Prostate gland (tissue), 2 donors: ENCODE data around the gene MEMO1.

Experiments
- POLR2A ChIP-seq: fragments of 450-650 bp; IDR thresholded peaks from one replicate; pipeline ENCODE4 v1.6.1; 2016; ENCODE audit warnings: antibody characterized with exemption, mild to moderate bottlenecking
- POLR2AphosphoS5 ChIP-seq: sonication (generic); formaldehyde crosslinking; IDR thresholded peaks from one replicate; pipeline ENCODE4 v1.6.1; 2017; ENCODE audit warnings: antibody characterized with exemption
- TF ChIP-seq, protein P1 (sequence below), 4 experiments: fragments of 200-600 bp in 2 of 4; fragments of 450-650 bp in 2 of 4; sonication (generic) in 2 of 4; IDR thresholded peaks; 1 replicate in 3 of 4; 2 replicates in 1 of 4; pipeline ENCODE4 v1.5.1; 2016 to 2019; ENCODE audit warnings: antibody characterized with exemption in 4 of 4, mild to moderate bottlenecking in 2 of 4, moderate library complexity in 2 of 4

DNA sequence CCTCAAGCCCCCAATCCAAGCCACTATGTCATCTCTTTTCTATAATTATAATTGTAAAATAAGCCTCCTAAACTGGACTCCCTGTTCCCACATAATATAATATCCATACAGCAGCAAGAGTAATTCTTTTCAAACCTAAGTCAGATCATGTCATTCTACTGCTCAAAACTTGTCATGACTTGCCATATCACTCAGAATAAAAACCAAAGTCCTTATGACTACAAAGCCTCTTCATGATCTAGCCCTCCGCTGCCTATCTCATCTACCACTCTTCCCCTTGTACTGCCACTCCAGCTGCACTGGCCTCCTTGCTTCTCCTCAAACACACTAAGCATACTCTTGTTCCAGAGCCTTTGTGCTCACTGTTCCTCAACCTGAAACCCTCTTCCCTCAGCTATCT is 69.9 kb downstream of the MEMO1 start:
- TF ChIP-seq, protein P1, sequence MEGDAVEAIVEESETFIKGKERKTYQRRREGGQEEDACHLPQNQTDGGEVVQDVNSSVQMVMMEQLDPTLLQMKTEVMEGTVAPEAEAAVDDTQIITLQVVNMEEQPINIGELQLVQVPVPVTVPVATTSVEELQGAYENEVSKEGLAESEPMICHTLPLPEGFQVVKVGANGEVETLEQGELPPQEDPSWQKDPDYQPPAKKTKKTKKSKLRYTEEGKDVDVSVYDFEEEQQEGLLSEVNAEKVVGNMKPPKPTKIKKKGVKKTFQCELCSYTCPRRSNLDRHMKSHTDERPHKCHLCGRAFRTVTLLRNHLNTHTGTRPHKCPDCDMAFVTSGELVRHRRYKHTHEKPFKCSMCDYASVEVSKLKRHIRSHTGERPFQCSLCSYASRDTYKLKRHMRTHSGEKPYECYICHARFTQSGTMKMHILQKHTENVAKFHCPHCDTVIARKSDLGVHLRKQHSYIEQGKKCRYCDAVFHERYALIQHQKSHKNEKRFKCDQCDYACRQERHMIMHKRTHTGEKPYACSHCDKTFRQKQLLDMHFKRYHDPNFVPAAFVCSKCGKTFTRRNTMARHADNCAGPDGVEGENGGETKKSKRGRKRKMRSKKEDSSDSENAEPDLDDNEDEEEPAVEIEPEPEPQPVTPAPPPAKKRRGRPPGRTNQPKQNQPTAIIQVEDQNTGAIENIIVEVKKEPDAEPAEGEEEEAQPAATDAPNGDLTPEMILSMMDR (IDR thresholded peaks at IDR 0.05) = no peak
- TF ChIP-seq POLR2A = no peak
- no peak for TF ChIP-seq POLR2AphosphoS5
